HG03432 (cell line): Measurements from ENCODE around the gene SCART1.
A peak's percentile ranks its signal among the peaks of the same experiment; 100 is the strongest.
"Not testable (repeated sequence)": the region's sequence is repeated elsewhere in the genome, so short reads cannot be mapped to it uniquely, and the experiment has no call there.

Experiments used
- ATAC-seq: cut with Tn5 transposase; IDR thresholded peaks from one replicate; pipeline ENCODE4 v1.9.1; 2021; ENCODE audit warnings: mild to moderate bottlenecking, moderate library complexity; ENCODE audit not compliant: unreplicated experiment

The SCART1 gene

DNA sequence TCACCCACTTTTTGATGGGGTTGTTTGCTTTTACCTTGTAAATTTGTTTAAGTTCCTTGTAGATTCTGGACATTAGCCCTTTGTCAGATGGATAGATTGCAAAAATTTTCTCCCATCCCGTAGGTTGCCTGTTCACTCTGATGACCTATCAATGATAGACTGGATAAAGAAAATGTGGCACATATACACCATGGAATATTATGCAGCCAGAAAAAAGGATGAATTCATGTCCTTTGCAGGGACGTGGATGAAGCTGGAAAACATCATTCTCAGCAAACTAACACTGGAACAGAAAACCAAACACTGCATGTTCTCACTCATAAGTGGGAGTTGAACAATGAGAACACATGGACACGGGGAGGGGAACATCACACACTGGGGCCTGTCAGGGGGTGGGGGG, 15.5 kb downstream of the SCART1 start:
- ATAC-seq = not testable (repeated sequence)

- no peak for ATAC-seq
Observed at GRCh38 chr10:133471300-133472109, 17.8 kb downstream of the SCART1 start.

- ATAC-seq = no peak
Observed at GRCh38 chr10:133473270-133473669, 19.5 kb downstream of the SCART1 start.

GRCh38 chr10:133474027-133474426, 20.3 kb downstream of the SCART1 start:
- ATAC-seq = no peak

DNA sequence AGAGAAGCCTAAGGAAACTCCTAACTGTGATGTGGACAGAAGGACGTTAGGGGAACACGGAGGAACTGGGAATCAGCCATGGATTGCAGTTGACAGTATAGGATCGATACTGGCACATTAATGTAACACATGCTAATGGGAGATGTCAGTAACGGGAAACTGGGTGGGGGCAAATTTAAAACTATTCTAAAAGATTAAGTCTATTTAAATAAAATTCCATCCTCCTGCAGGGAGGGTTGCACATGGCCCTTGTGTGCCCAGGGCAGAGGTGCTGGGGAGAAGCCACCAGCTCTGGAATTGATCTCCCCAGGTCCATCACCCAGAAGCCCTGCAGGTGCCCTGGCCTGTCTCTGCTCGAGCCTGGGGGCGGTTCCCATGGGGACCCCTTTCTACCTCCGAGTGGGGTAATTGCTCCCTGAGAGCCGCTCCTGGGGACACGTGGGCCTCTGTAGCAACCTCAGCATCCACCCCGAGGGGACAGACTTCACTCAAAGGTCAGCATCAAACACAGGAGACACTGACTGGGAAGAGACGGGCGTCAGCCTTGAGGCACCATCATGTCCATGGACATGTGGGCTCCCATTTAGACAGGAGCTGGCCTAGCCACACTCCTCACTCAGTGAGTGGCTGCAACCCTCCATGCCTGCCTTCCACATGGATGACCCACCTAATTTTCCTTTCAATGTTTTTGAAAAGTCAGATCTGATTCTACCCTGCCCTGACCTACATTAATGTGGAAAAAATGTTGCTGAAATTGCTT, 21.1 kb downstream of the SCART1 start:
- ATAC-seq = no peak

GRCh38 chr10:133475425-133475734, 21.6 kb downstream of the SCART1 start:
- no peak for ATAC-seq

DNA sequence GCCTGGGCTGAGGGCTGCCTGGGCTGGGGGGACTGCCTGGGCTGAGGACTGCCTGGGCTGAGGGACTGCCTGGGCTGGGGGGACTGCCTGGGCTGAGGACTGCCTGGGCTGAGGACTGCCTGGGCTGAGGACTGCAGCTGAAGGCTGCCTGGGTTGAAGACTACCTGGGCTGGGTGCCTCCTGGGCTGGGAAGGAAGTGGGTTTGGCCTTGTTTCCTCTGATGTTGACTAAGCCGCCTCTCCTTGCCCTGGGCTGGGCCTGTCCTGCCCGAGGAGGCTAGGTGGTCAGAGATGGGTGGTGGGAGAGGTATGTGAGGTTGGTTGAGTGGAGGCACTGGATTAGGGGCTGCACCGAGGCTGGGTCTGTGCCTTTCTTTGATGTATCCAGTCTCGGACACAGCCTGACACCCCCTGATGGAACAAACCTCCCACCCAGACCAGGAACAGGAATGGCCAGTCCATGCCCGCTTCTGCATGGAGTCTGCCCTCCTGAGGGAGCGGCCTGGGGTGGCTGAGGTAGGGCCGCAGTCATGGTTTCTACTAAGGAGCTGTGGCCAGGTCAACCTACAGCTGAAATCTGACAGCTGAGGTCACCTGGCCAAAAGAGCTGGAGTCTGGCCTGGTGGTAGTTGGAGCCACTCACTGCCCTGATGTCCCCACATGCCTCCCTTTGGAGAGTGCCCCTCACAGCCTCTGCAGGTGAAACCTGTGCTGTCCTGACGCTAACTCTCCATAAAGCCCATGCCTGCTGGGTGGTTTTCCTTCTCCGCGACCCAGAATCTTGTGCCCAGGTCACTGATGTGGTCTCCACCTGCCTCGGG, 22.3 kb downstream of the SCART1 start:
- no peak for ATAC-seq

- ATAC-seq = no peak
Observed at GRCh38 chr10:133476641-133476990, 22.9 kb downstream of the SCART1 start.

- ATAC-seq = no peak
Observed at GRCh38 chr10:133481086-133481643, 27.4 kb downstream of the SCART1 start.

- no peak for ATAC-seq
Observed at GRCh38 chr10:133481657-133482056, 27.9 kb downstream of the SCART1 start.

- no peak for ATAC-seq
Observed at GRCh38 chr10:133484818-133485217, 31.1 kb downstream of the SCART1 start.

GRCh38 chr10:133487085-133487484, 33.3 kb downstream of the SCART1 start:
- ATAC-seq = no peak

DNA sequence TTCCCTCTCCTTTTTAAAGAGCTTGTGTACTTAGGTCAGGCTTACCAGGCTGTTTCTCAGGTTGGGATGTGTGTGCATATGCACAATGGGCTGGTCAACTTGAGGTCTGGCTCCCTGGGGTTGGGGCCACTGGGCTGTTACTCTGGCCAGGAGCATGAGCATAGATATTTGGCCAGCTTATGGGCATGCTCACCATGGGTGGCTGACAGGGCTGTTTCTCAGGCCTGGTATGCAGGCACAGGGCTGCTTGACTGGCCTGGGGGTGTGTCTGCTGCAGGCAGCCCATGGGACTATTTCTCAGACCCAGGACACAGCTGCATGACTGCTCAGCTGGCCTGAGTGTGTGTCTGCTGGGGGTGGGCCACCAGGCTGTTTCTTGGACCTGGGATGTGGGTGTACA, 34.6 kb downstream of the SCART1 start:
- ATAC-seq = no peak

DNA sequence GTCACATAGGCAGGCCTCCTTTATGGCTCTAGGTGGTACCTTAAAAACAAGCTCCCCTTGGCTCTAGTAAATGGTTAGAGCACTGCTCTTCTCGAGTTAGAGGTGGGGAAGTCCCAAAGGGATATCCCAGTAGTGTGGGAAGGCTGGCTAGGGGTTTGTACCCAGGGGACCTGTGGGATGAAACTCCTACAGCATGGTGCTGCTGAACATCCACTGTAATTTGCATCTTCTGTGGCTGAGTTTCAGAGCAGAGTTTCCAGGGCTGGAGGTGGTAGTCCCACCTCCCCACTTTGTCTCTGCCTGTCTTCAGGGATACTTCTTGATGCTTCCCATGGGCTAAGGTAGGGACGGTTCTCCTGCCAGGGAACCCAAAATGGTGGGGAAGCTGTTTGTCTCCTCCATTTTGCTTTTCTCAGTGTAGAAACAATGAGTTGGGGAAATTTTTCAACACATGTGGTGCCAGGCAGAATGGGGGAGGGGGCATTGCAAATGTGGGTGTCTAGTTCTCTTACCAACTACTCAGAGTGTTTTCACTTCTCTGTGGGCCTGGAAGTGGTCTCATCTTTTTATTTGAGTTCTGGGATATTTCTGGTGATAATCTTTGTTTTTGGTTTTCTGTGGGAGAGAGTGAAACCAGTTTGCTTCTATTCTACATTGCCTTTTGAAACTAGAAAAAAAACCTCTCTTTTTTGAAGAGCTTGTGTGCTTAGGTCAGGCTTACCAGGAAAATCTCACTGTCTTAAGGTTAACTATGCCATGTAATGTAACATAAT, 36.3 kb downstream of the SCART1 start:
- ATAC-seq = peak; percentile 67

GRCh38 chr10:133493562-133493961, 39.8 kb downstream of the SCART1 start:
- not testable (repeated sequence) for ATAC-seq

- ATAC-seq = not testable (repeated sequence)
Observed at GRCh38 chr10:133497363-133497762, 43.6 kb downstream of the SCART1 start.

DNA sequence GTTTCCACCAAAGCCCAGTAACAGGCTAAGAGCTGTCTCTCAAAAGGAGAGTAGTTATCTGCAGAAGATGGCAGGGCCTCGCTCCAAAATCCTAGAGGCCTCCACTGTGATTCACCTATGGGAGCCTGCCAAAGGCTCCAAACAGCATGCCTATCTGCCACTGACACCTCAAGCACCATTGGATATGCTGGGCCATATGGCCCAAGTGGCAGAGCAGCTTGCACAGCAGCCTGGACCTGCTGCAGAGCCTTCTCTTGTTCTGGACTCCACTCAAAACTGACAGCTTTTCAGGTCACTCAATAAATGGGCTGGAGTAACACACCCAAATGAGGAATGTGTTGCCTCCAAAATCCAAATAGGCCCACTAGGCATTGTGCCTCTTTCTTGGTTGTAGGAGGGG, 45.4 kb downstream of the SCART1 start:
- not testable (repeated sequence) for ATAC-seq

- not testable (repeated sequence) for ATAC-seq
Observed at GRCh38 chr10:133500897-133501296, 47.2 kb downstream of the SCART1 start.

GRCh38 chr10:133509700-133510099, 56.0 kb downstream of the SCART1 start:
- ATAC-seq = no peak

GRCh38 chr10:133511408-133511807, 57.7 kb downstream of the SCART1 start:
- ATAC-seq = no peak
